H1 (cell line): Measurements from ENCODE around the gene RAB40C. TPM values are rescaled to one million over a fixed set of nuclear protein-coding genes. Genes with fewer than 3 reads are reported as not detected.

Source experiments
- CTCF ChIA-PET: fragments of 300-600 bp; sonication (Branson Sonifier 250); formaldehyde crosslinking; loops from one replicate; lab custom pipeline; 2021; ENCODE audit not compliant: partially characterized antibody; lab: Charles Lee
- POLR2A ChIA-PET: fragments of 300-600 bp; sonication (Branson Sonifier 250); formaldehyde crosslinking; loops from one replicate; lab custom pipeline; 2021; ENCODE audit warnings: inconsistent platforms; ENCODE audit not compliant: partially characterized antibody; lab: Charles Lee
- DNase-seq, 2 experiments: peaks; one replicate each; pipeline versions ENCODE4 v3.0.0 to v3.0.0-alpha.2; 2010 to 2022; ENCODE audit warnings: low spot score in 2 of 2, low read depth in 1 of 2, mixed read lengths in 1 of 2
- FAIRE-seq: peaks from 2 replicates; lab custom pipeline; 2011; peaks lifted over from hg19 to GRCh38; lab: Jason Lieb, UNC
- H2AFZ ChIP-seq: 2 replicates; pipeline ENCODE4 v1.8.1; 2012; ENCODE audit warnings: low read length, inconsistent platforms
- H2AK5ac ChIP-seq: 2 replicates; pipeline ENCODE4 v1.6.1; 2013; ENCODE audit warnings: low read depth, low read length
- H2BK120ac ChIP-seq: replicated peaks from 2 replicates; pipeline ENCODE3; 2013; ENCODE audit warnings: low read depth, low read length, inconsistent platforms
- H2BK12ac ChIP-seq: 2 replicates; pipeline ENCODE4 v1.6.1; 2013; ENCODE audit warnings: low read depth, low read length
- H2BK15ac ChIP-seq: 2 replicates; pipeline ENCODE4 v1.6.1; 2013; ENCODE audit warnings: low read length
- H2BK20ac ChIP-seq: 2 replicates; pipeline ENCODE4 v1.6.1; 2013; ENCODE audit warnings: low read length
- H2BK5ac ChIP-seq: 2 replicates; pipeline ENCODE4 v1.6.1; 2013; ENCODE audit warnings: low read depth, low read length
- H3K14ac ChIP-seq: 2 replicates; pipeline ENCODE4 v1.6.1; 2013; ENCODE audit warnings: inconsistent platforms; ENCODE audit not compliant: insufficient read length
- H3K18ac ChIP-seq: 2 replicates; pipeline ENCODE4 v1.6.1; 2013; ENCODE audit warnings: low read length; ENCODE audit errors: extremely low read depth
- H3K23ac ChIP-seq: 2 replicates; pipeline ENCODE4 v1.6.1; 2013; ENCODE audit warnings: inconsistent platforms; ENCODE audit not compliant: insufficient read length
- H3K23me2 ChIP-seq: 2 replicates; pipeline ENCODE4 v1.6.1; 2013; ENCODE audit warnings: low read depth, low read length
- H3K27ac ChIP-seq: 2 replicates; pipeline ENCODE4 v1.6.1; 2011; ENCODE audit warnings: low read depth, low read length, inconsistent platforms
- H3K27me3 ChIP-seq, 4 experiments: replicated peaks in 1 of 4; 1 replicate in 1 of 4; 2 replicates in 3 of 4; pipeline versions ENCODE4 v1.6.1 to v1.8.1; 2011 to 2013; ENCODE audit warnings: low read length in 3 of 4, mild to moderate bottlenecking in 3 of 4, inconsistent platforms in 2 of 4, mixed read lengths in 2 of 4, moderate library complexity in 1 of 4; ENCODE audit not compliant: control insufficient read depth in 3 of 4, insufficient read depth in 3 of 4; ENCODE audit errors: extremely low read depth in 1 of 4
- H3K36me3 ChIP-seq, 4 experiments: 2 replicates each; pipeline versions ENCODE4 v1.6.1 to v1.8.1; 2011 to 2013; ENCODE audit warnings: mild to moderate bottlenecking in 4 of 4, low read length in 3 of 4, moderate library complexity in 2 of 4, control low read depth in 1 of 4, inconsistent platforms in 1 of 4; ENCODE audit not compliant: insufficient read depth in 4 of 4, control insufficient read depth in 2 of 4
- H3K4ac ChIP-seq: replicated peaks from 2 replicates; pipeline ENCODE3; 2013; ENCODE audit warnings: low read length, low read depth, mixed read lengths, inconsistent platforms; ENCODE audit not compliant: insufficient read length
- H3K4me1 ChIP-seq, 4 experiments: replicated peaks in 1 of 4; 1 replicate in 1 of 4; 2 replicates in 3 of 4; pipeline versions ENCODE4 v1.6.1 to v1.8.1; 2011 to 2013; ENCODE audit warnings: low read length in 3 of 4, inconsistent platforms in 2 of 4, mixed read lengths in 1 of 4; ENCODE audit not compliant: insufficient read depth in 4 of 4, control insufficient read depth in 3 of 4
- H3K4me2 ChIP-seq, 2 experiments: 2 replicates each; pipeline versions ENCODE4 v1.6.1 to v1.8.1; 2011 to 2013; ENCODE audit warnings: low read depth in 2 of 2, low read length in 2 of 2, control low read depth in 1 of 2, inconsistent platforms in 1 of 2, mild to moderate bottlenecking in 1 of 2; ENCODE audit not compliant: insufficient read depth in 1 of 2
- H3K4me3 ChIP-seq, 4 experiments: fragments of 200-600, 300-600 bp in 1 of 4; sonication (generic), shearing (Covaris generic), sonication (Bioruptor Twin) in 1 of 4; 2 replicates each; pipeline versions ENCODE4 v1.5.1 to v1.8.1; 2011 to 2016; ENCODE audit warnings: low read length in 4 of 4, low read depth in 3 of 4, control low read depth in 2 of 4, inconsistent platforms in 2 of 4, mild to moderate bottlenecking in 2 of 4, mixed read lengths in 1 of 4, moderate library complexity in 1 of 4; ENCODE audit not compliant: insufficient read depth in 2 of 4; ENCODE audit errors: extremely low read depth in 1 of 4
- H3K56ac ChIP-seq: replicated peaks from 2 replicates; pipeline ENCODE3; 2013; ENCODE audit warnings: low read depth, mild to moderate bottlenecking, mixed read lengths, low read length, inconsistent platforms; ENCODE audit not compliant: insufficient read length
- H3K79me1 ChIP-seq: 2 replicates; pipeline ENCODE4 v1.6.1; 2013; ENCODE audit warnings: low read depth, low read length, control low read depth
- H3K79me2 ChIP-seq, 2 experiments: 2 replicates each; pipeline versions ENCODE4 v1.6.1 to v1.8.1; 2012 to 2013; ENCODE audit warnings: low read length in 2 of 2, mild to moderate bottlenecking in 2 of 2, inconsistent platforms in 1 of 2; ENCODE audit not compliant: insufficient read depth in 2 of 2, control insufficient read depth in 1 of 2
- H3K9ac ChIP-seq, 4 experiments: replicated peaks in 1 of 4; 1 replicate in 1 of 4; 2 replicates in 3 of 4; pipeline versions ENCODE4 v1.6.1 to v1.8.1; 2011 to 2013; ENCODE audit warnings: low read depth in 3 of 4, low read length in 3 of 4, control low read depth in 2 of 4, mild to moderate bottlenecking in 2 of 4, moderate library complexity in 2 of 4, inconsistent platforms in 1 of 4; ENCODE audit errors: extremely low read depth in 1 of 4
- H3K9me3 ChIP-seq, 2 experiments: 2 replicates each; pipeline versions ENCODE4 v1.6.1 to v1.8.1; 2012 to 2013; ENCODE audit warnings: mild to moderate bottlenecking in 2 of 2, moderate library complexity in 2 of 2, control low read depth in 1 of 2, inconsistent platforms in 1 of 2, low read depth in 1 of 2, low read length in 1 of 2, mixed read lengths in 1 of 2; ENCODE audit not compliant: insufficient read depth in 2 of 2
- H4K20me1 ChIP-seq, 2 experiments: replicated peaks in 1 of 2; 2 replicates each; pipeline versions ENCODE3 to v1.8.1; 2011 to 2013; ENCODE audit warnings: inconsistent platforms in 2 of 2, low read length in 2 of 2, mild to moderate bottlenecking in 1 of 2; ENCODE audit not compliant: insufficient read depth in 2 of 2, control insufficient read depth in 1 of 2
- H4K5ac ChIP-seq: 2 replicates; pipeline ENCODE4 v1.6.1; 2013; ENCODE audit warnings: low read length, low read depth, mixed read lengths, inconsistent platforms; ENCODE audit not compliant: insufficient read length
- H4K8ac ChIP-seq: 2 replicates; pipeline ENCODE4 v1.8.0; 2013; ENCODE audit warnings: mild to moderate bottlenecking, moderate library complexity, low read length, inconsistent platforms; ENCODE audit not compliant: insufficient read depth; ENCODE audit errors: extremely low read depth
- H4K91ac ChIP-seq: replicated peaks from 2 replicates; pipeline ENCODE3; 2013; ENCODE audit warnings: low read length, mixed read lengths, inconsistent platforms; ENCODE audit not compliant: insufficient read length
- CREB1 ChIP-seq: IDR thresholded peaks from 2 replicates; pipeline ENCODE4 v1.6.1; 2012; ENCODE audit warnings: inconsistent platforms
- RXRA ChIP-seq: IDR thresholded peaks from 2 replicates; pipeline ENCODE4 v1.6.1; 2011; ENCODE audit warnings: low read depth, mild to moderate bottlenecking, low read length, moderate library complexity; ENCODE audit not compliant: insufficient read depth
- WGBS, 2 experiments: shearing (Covaris generic) in 1 of 2; methylation state at CpG; one replicate each; pipeline versions ENCODE4 v1.1.6 to v1.1.7; 2013 to 2015; ENCODE audit warnings: low lambda C conversion rate in 2 of 2, mixed read lengths in 2 of 2, inconsistent platforms in 1 of 2, low coverage in 1 of 2, missing lambda C conversion rate in 1 of 2; ENCODE audit not compliant: insufficient replicate concordance in 2 of 2, insufficient coverage in 1 of 2, insufficient read length in 1 of 2; ENCODE audit errors: extremely low coverage in 1 of 2, missing lambda C conversion rate in 1 of 2; 5-methylcytosine and 5-hydroxymethylcytosine counted together
- polyA plus RNA-seq, 7 experiments: library from polyadenylated mRNA; depleted of rRNA in 3 of 7; stranded (reverse) in 5 of 7; unstranded in 2 of 7; fragments of >200 nt in 5 of 7; fragments of 200-250 nt in 2 of 7; gene quantifications; 1 replicate in 5 of 7; 2 replicates in 1 of 7; 4 replicates in 1 of 7; pipeline versions ENCODE4 v1.2.1 to v1.2.3, GENCODE V29; 2011 to 2013; ENCODE audit warnings: missing spikeins in 2 of 7, mixed read lengths in 2 of 7
- total RNA-seq: library from RNA; stranded (reverse); fragmentation: NEBNext Ultra II Directional; extraction: Animal tissue kit (Norgen Biotek cat#: 25700); gene quantifications from 2 replicates; pipeline ENCODE4 v1.2.1, GENCODE V29; 2021

RAB40C gene
- total and polyA plus RNA-seq, 2 of the 8 experiments (the other 6 are each of a cell fraction or from before 2014, with no cell fraction given) = 13.9 to 15.6 TPM

- Histone ChIP-seq H2BK20ac (no peak overlapping the region), H2BK5ac (no peak overlapping the region), H3K9ac (no peak overlapping the region), H3K36me3 (no peaks in the 10 kb centered on the region), H4K8ac (no peak overlapping the region), H2BK12ac (no peak overlapping the region), H2BK15ac (no peak overlapping the region), H2AFZ (no peak overlapping the region), H2AK5ac (no peak overlapping the region), H3K27ac (no peak overlapping the region), H3K4me3 (no peak overlapping the region), H3K18ac (no peak overlapping the region), H3K23me2 (no peaks in the 10 kb centered on the region), H3K4ac (no peak overlapping the region), H3K56ac (no peak overlapping the region), H4K5ac (no peak overlapping the region), H4K20me1 (peaks cover 0 to 9% of the 10 kb centered on the region in 2 experiments), H3K9me3 (peaks cover 7 to 9% of the 10 kb centered on the region in 2 experiments; a peak in 3 of 4 replicates), H2BK120ac (no peak overlapping the region), H3K23ac (no peak overlapping the region), H3K79me1 (peaks cover 6% of the 10 kb centered on the region), H3K79me2 (peaks cover 0 to 2% of the 10 kb centered on the region in 2 experiments; a peak in 1 of 4 replicates), H4K91ac (no peak overlapping the region), H3K4me1 (no peaks in the 10 kb centered on the region; a peak in 1 of 7 replicates), H3K27me3 (no peaks in the 10 kb centered on the region)
- FAIRE-seq (no peak), DNase-seq (no peak)
- WGBS, 2 experiments = 85% methylated on average over 13 of the region's 13 CpGs; no CpG with 5 or more reads in 1 of the 2 experiments
- ChIA-PET POLR2A (interaction anchor here (1.4 to 1.5 kb wide), 2 partner anchors 22 to 24 kb away, joined by 3 to 5 read pairs; partner anchors contain the start of gene WFIKKN1), CTCF (interaction anchor here (0.7 to 5.2 kb wide), 14 partner anchors 9 to 217 kb away, joined by 3 to 29 read pairs (median 4); partner anchors contain the start of gene RAB40C)
- TF ChIP-seq RXRA = no peak
- no peak for TF ChIP-seq CREB1
- TF ChIP-seq, all 59 proteins: peak for 0
- no peak overlapping the region for H3K4me2 ChIP-seq
- H3K14ac ChIP-seq = no peak overlapping the region
These were observed 19.4 kb downstream of the RAB40C start for GRCh38 chr16:609316-609715.
